B cell (primary cell): ENCODE data around the gene GP1BB.

Experiments
- EZH2 ChIP-seq: IDR thresholded peaks from 2 replicates; pipeline ENCODE4 v1.6.1; 2012; ENCODE audit warnings: borderline replicate concordance, low read depth, mild to moderate bottlenecking, moderate library complexity, low read length; ENCODE audit not compliant: insufficient read depth, poor library complexity, severe bottlenecking
- TF ChIP-seq, protein P1 (sequence below): fragments of 200-600 bp; IDR thresholded peaks from one replicate; pipeline ENCODE4 v1.8.0; 2022; ENCODE audit warnings: antibody characterized with exemption, mild to moderate bottlenecking

DNA sequence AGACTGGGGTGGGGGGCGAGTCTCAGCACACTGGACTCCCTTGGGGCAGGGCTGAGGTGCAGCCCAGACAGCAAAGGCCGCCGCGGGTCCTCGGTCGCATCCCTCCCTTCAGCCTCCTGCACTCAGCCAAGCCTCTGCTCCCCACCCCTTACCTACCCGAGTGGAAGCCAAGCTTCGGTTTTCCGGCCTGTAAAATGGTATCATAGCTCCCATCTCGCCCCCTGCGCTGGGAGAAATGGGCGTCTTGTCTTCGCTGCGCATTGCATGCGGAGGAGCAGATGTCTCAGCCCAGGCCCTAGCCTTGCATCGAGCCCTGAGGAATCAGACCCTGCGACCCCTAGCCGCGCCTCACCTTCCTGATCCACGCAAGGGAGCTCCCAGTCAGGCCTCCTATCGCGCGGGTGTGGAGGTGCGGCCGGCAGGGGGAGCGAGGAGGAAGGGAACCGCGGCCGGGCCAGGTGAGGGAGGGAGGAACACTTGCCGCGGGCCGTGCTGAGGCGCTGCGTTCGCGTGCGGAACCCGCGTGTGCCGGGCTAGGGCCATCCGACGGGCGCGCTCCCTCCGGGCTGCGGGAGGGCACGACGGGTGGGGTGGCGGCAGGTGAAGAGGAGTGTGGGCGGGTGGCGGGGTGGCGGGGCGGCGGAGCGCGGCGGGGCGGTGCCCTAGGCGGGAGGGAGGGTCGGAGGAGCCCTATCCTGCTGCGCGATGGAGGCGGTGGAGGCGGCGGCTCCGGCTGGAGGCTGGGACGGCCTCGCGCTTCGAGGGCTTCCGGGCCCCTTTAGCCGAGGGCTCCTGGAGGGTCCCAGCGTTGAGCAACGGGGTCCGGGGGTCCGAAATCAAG is 33.2 kb downstream of the GP1BB start:
- TF ChIP-seq, protein P1, sequence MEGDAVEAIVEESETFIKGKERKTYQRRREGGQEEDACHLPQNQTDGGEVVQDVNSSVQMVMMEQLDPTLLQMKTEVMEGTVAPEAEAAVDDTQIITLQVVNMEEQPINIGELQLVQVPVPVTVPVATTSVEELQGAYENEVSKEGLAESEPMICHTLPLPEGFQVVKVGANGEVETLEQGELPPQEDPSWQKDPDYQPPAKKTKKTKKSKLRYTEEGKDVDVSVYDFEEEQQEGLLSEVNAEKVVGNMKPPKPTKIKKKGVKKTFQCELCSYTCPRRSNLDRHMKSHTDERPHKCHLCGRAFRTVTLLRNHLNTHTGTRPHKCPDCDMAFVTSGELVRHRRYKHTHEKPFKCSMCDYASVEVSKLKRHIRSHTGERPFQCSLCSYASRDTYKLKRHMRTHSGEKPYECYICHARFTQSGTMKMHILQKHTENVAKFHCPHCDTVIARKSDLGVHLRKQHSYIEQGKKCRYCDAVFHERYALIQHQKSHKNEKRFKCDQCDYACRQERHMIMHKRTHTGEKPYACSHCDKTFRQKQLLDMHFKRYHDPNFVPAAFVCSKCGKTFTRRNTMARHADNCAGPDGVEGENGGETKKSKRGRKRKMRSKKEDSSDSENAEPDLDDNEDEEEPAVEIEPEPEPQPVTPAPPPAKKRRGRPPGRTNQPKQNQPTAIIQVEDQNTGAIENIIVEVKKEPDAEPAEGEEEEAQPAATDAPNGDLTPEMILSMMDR: peak; percentile 51
- peak; percentile 79 for TF ChIP-seq EZH2
